ENCODE results near the gene ZNF674.
"Not testable (repeated sequence)": the region's sequence is repeated elsewhere in the genome, so short reads cannot be mapped to it uniquely, and the experiment has no call there.

Gene ZNF674

DNA sequence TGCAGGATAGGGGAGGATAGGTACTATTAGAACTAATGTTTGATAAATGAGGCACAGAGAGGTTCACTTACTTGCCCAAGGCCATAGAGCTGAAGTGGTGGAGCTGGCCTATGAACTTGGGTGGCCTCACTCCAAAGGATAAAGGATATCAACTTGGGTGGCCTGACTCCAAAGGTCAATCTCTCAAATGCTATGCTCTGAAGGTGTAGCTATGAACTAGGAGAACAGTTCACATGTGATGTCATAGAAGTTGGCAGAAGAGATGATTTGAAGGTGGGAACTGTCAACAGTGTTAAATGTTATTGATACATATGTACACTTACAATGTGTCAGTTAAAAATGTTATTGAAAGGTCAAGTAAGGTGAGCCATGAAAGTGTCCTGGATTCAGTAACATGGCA, 22.2 kb upstream of the ZNF674 start:
- DNase-seq, result no peak

DNA sequence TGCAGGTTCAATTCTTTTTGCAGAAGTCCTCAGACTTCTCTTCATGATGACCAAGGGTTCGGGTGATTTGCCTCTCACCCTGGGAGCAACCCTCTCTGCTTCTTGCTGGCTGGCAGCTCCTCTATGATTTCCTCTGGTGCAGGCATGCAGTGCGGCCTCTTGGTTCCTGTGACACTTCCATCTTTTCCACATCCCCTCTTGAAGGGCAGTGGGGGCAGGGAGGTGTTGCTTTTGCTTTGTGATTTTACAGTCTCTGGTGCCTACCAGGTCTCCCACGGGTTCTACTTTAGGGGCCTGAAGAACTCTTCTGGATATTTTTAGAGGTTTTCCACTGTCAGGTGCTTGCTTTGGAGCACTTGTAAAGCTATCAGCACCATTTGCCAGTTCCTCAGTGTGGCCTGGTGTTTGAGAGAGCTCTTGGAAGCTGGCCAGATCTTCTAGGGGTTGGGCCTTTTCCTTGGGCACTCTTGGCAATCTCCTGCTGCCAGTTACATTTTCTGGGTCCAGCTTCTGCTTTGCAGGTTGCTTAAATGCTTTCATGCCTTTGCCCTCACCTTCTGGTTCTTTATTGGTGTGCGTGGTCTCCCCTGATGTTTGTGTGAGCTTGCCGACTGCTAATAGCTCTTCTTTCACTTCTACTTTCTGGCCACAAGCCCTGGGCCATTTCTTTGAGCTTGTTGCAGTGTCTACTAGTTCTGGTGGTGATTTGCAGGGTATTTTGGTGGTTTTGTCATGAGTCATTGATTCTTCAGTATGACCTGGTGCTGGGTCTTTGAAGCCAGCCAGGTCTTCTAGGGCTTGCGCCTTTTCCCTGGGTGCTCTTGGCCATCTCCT, 16.8 kb upstream of the ZNF674 start:
- peak; percentile 59 for DNase-seq

DNA sequence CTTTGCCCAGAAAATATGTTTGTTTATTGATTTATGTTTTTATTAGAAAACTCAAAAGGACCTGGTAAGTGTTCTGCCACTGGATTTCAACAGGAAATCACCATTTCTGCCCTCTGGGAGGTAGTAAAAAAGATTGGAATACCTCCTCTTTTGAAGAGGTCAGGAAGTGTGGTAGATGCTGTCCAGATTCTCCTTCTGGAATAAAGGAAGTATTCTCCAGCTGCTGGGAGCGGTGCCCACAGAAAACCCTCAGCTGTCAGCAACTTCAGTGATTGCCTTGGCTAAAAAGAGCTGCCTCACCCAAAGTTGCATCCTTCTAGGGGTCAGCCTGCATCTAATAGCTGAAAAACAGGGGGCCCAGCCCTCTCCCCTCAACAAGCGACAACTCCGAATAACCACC, 13.8 kb upstream of the ZNF674 start:
- no peak for DNase-seq

DNA sequence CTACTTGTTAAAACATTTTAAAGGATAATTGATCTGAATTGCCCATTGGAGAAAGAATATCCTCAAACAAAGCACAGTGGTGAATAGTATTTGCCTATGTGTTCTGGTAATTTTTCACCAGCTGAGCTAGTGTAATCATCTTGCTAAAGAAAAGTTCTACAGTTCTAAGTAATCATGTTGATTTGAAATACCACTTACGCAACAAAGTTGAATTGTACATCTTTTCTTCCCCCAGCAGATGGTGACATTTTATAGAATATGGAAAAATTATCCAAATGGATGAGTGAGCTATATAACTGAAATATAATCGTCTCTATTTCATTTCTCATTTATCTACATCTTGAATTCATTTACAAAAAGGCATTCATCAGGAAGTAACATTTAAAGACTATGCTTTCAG, 9.7 kb upstream of the ZNF674 start:
- DNase-seq, result no peak

DNA sequence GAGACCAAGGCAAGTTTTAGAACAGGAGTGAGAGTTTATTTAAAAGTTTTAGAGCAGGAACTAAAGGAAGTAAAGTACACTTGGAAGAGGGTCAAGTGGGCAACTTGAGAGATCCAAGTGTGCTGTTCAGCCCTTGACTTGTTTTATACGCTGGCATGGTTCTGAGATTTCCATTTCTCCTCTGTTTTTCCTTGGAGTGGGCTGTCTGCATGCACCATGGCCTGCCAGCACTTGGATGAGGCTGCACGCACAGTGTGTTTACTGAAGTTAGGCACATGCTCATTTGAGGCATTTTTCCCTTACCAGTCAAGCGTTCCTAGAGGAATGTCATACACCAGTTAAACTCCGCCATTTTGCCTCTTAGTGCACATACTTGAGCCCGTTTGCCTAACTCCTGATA, 8.7 kb upstream of the ZNF674 start:
- DNase-seq, result no peak

DNA sequence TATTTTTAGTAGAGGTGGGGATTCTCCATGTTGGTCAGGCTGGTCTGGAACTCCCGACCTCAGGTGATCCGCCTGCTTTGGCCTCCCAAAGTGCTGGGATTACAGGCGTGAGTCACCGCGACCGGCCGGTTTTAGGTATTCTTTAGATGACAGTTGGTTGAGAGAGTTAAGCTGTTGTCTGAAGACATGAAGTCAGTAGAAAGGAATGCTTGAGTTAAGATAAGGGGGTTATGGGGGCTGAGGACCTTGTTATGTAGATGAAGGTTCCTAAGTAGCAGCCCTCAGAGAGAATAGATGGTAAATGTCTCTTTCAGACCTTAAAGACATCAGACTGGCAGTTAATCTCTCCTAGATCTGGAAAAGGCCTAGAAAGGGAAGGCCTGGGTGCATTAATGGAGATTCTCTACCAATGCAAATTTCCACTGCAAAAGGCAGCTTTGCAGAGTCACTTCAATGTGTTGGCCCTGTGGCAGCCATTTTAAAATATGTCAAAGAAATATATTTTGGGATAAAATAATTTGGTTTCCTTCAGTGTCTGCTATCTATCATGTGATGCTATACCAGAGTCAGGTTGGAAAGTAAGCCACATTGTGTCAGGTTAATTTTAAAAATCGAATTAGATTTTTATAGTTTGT, 6.4 kb upstream of the ZNF674 start:
- DNase-seq, result no peak

DNA sequence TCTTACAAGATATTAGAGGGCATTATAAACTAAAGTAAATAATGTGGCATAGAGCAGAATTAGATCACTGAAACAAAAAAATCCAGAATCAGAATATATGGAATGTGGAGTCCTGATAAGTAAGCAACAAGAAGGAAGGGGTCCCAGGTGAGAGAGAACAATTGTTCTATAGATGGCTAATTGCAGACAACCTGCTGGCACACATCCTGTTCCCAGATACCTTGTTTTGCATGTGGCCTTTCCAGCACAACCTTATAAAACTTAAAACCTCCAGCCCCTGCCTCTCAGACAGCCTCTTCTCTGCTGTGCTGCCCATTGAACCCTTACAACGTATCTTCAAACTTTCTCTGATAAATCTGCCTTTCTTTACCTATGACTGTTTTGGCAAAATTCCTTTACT, 4.7 kb upstream of the ZNF674 start:
- DNase-seq, result no peak

DNA sequence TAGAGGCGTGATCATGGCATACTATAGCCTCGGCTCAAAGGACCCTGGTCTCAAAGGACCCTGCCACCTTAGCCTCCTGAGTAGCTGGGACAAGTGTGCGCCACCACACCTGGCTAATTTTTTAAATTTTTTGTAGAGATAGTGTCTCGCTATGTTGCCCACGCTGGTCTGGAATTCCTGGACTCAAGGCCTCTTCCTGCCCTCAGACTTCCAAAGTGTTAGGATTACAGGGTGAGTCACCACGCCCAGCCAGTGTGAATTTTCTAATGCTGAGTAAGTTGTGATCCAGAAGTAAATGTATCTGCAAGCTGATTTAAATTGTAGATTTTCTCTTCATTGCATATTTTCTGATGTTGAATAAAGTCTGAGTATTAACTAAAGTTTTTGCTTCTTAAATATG, 2.6 kb upstream of the ZNF674 start:
- no peak for DNase-seq

DNA sequence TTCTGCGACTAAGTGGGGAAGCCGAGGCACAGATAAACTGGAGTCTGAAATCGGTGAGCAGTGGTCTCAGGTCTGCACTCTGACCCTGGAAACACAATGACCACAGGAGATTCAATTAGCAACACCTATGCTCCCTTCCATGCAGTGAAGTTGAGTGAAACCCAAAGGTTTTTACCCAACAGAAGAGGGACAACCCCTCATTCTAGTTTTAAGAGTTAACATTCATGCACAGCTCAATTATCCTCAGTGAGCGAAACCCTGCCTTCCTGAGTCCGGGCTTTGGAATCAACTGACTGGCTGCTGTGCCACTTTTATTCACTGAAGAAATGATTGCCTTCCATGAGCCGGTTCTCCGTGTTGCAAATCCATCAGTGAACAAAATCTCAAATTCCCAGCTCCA, 694 bp downstream of the ZNF674 start:
- DNase-seq, result not testable (repeated sequence)

DNA sequence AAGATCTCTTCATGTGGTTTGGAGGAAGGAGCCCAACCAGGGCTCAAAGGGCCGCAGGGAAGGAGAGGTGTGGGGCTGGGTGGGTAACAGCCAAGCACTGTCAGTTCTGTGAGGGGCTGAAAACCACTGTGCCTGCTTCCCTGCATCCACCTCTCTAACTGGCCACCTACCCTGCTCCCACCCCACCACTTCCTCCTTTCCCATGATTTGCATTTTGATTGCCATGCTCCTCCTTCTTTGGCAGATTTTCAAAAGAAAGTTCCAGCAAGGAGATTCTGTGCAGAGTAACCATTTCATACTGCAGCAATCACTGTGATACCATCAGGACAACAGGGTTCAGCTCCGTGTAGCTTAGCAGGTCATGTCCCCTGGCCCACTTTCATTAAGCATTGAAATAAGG, 1.8 kb downstream of the ZNF674 start:
- no peak for DNase-seq

DNA sequence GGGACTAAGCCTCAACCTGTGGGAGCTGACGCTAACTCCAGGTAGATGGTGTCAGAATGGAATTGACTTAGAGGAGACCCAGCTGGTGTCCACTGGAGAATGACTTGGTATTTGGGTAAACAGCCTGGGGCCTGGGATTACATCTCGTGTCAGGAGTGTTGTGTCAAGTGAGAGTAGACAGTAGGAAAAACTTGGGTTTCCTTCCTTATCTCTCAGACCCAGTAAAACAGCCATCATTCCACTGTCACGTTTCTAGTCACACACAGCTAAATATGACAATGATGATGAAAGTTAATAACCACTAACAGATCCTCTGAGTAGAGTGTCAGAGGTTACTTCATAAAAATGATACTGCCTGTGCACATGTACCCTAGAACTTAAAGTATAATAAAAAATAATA, 13.8 kb downstream of the ZNF674 start:
- DNase-seq, result no peak

DNA sequence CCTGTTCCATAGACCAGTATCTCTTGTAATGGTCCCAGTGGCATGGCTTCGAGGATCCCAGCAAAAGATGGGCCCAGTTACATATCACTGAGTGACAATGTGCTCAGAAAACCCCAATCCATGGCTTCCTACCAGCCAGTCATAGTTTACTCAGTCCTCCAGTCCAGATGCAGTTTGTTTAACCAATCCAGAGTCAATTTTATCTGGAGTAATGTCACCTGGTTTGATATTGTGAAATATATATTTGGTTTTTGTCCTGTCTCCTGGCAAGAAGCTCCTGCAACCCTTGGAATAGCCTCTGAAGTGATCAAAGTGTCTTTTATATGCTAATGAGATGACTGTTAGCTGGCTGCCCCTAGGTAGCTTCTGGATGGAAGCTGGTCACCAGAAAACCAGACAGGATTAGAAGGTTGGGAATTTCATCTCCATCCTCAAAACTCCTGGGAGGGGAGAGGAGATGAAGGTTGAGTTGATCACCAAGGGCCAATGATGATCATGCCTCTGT, 14.8 kb downstream of the ZNF674 start:
- not testable (repeated sequence) for DNase-seq

DNA sequence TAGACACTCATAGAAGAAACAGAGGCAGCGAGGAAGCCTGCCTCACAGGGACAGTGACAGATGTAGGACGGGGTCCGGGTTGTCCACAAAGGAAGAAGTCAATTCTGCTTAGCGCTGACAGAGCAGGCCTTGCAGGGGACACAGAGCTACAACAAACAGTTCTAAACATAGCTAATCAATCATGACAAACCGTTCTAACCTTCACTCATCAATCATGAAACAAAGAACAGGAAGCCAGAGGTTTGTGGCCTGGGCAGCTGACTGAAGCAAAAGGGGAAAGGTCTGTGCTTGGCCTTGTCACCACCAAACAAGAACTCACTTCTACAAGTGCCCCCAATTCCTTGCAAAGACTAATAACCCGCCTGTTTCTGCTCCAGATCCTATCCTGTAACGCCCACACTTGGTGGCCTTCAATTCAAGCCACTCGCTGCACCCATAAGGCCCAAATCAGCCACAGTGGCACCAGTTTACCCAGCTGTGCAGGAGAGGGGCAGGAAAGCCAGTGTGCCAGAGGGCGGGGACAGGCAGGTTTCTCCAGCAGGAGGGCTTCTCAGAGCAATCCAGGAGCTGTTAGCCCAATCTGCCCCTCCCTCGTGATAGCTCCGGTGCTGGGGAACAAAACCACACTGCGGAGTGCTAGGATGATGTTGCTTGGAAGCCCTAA, 15.3 kb downstream of the ZNF674 start:
- not testable (repeated sequence) for DNase-seq

DNA sequence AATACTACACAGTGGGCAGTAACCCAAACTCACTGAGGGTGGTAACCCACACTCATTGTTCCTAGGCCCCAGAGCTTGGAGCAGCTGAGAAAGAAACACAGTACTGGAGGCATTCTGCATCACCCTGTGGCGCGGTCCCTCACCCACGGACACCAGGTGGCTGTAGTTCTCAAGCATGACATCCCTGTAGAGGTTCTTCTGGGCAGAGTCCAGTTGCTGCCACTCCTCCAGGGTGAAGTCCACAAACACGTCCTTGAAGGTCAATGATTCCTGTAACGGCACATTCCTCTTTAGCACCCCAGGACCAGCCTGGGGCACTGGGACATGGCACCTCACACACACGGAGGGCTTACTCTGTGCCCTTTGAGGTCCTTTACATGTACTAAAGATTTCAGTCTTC, 16.6 kb downstream of the ZNF674 start:
- DNase-seq, result not testable (repeated sequence)

DNA sequence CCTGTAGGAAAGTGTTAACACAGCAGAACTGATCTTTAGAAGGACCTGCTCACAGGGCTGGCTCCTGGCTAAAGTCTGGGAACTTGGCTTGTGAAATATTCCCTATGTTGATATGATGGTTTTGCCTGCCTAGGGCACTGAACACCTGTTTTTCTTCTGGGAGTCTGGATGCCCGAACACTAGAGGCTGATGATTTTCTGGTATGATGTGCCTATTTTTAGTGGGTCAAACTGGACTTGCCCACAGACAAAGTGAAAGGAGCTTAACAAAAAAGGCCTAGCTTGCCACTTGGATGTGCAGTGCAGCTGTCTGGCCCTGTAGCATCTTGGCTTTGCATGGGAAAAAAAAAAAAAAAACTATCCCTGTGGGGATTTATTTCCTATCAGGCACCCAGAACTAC, 39.1 kb downstream of the ZNF674 start:
- no peak for DNase-seq

DNA sequence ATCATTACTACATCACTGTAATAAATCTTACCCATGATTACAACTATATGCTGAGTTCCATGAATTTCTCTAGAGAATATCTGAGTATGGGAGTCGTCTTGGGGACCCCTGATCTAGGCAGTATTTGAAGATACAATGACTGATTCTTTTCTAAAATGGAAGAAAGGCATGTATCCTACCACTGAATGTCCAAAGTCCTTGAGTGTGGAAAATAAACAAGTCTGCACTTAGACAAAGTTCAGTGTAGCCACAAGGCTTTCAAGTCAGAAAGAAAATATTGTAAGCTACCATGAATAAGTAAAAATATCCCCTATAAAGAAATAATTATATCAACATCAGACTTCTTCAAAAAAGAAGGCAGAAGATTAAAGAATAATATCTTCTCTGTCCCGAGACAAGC, 42.4 kb downstream of the ZNF674 start:
- no peak for DNase-seq

DNA sequence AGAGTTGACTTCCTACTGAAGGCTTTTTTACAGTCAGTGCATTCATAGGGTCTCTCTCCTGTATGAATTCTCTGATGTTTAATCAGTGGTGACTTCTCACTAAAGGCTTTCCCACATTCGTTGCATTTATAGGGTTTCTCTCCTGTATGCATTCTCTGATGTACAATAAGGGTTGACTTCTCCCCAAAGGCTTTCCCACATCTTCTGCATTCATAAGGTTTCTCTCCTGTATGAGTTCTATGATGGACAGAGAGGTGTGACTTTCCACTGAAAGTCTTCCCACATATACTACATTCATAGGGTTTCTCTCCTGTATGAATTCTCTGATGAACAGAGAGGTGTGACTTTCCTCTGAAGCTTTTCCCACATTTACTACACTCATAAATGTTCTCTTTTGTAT, 45.2 kb downstream of the ZNF674 start:
- no peak for DNase-seq

DNA sequence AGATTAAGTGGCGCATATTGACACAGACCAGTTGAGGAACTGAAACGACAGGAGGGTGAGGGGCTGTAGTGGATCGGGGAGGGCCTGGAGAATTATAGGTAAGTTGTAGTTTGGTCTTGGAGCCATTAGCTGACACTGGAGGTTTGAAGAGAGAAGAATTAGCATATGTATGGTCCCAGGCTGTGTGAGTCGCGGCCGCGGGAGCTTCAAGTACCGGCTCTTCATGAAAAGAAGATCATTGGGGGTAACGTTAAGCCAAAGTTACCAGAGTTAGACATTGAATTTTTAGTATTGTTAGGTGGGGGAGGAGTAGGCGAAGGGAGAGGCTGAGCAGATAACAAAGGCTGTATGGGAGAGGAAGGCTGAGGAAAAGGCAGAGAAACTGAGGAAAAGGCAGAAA, 56.5 kb downstream of the ZNF674 start:
- DNase-seq, result no peak

DNA sequence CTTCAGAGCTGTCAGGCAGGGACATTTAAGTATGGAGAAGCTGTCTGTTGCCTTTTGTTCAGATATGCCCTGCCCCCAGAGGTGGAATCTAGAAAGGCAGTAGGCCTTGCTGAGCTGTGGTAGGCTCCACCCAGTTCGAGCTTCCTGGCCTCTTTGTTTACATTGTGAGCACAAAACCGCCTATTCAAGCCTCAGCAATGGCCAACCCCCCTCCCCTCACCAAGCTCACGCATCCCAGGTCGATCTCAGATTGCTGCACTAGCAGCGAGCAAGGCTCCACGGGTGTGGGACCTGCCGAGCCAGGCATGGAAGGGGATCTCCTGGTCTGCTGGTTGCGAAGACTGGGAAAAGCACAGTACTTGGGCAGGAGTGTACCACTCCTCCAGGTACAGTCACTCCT, 59.3 kb downstream of the ZNF674 start:
- no peak for DNase-seq

DNA sequence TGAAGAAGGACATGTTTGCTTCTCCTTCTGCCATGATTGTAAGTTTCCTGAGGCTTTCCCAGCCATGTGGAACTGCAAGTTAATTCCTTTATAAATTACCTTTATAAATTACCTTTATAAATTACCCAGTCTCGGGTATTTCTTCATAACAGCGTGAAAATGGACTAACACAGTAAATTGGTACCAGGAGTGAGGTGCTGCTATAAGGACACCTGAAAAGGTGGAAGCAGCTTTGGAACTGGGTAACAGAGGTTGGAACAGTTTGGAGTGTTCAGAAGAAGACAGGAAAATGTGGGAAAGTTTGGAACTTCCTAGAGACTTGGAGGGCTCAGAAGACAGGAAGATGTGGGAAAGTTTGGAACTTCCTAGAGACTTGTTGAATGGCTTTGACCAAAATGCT, 66.6 kb downstream of the ZNF674 start:
- DNase-seq, result not testable (repeated sequence)

DNA sequence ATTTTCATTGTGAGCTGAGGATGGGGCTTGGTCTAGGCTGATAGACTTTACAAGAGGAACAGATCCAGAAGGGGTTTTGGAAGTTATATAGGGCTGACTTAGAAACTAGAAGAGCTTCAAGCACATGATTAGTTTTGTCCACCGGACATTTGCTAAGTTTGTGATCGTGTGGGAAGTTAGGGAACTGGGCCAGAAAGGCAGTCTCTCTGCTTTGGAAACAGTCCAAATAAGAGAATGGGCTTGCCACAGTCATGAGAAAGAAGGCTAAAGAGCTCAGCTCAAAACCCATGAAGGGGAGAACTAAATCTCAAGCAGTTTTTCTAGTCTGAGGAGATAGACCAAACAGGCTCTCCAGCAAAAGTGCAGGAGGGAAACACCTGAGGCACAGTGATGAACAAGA, 67.8 kb downstream of the ZNF674 start:
- DNase-seq, result no peak

DNA sequence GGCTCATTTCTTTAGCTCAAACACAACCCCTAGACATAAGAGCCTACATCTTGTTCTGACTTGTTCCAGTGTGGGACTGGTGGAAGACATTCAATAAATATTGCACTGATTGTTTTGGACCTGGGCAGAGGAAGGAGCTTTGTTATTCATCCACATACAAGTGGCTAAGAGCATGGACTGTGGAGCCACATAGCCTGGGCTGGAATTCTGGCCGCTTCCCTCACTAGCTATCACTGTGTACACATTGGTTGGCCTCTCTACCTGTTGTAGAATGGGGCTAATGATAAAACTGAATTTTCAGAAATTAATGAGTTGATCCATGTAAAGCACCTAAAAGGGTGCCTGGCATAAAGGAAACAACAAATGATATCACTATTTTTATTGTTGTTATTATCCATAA, 80.0 kb downstream of the ZNF674 start:
- no peak for DNase-seq

DNA sequence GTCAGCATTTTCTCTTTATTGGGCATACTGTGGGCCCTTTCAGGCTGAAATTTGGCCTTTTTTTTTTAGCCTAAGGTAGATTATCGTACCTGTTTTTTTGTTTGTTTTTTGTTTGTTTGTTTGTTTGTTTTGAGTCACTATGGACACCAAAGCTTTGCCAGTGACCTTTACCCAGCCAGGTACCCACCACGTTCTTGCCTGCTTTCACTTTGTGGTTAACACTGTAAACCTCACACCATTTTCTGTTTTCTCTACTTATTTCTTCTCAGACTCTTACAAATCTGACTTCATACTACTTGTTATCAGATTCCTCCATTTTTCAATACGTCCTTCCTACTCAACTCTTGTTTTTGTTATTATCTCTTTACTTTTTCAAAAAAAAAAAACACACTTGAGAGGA, 81.5 kb downstream of the ZNF674 start:
- DNase-seq, result no peak

DNA sequence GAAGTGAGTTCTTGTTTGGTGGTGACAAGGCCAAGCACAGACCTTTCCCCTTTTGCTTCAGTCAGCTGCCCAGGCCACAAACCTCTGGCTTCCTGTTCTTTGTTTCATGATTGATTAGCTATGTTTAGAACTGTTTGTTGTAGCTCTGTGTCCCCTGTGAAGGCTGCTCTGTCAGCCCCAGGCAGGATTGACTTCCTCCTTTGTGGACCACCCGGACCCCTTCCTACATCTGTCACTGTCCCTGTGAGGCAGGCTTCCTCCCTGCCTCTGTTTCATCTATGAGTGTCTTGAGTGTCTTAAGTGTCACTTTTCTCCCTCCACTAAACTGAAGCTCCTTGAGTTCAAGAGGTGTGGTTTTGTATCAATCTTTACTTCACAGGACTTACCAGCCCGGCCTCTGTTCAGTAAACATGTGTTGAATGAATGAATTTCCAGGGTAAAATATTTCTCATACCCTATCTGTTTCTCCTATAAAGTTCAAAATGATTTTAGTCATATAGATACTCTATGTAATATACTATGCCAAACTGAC, 83.5 kb downstream of the ZNF674 start:
- no peak for DNase-seq

Data from DMS79 (cell line).